DMS53 (cell line): ENCODE data around the gene MED12.
"Not testable (repeated sequence)": the region's sequence is repeated elsewhere in the genome, so short reads cannot be mapped to it uniquely, and the experiment has no call there.

Source experiments
- DNase-seq: peaks from one replicate; lab custom pipeline; 2025; lab: John Stamatoyannopoulos, UW

Gene MED12

GRCh38 chrX:71162981-71163380, 44.6 kb downstream of the MED12 start:
- DNase-seq, result peak; percentile 17

- DNase-seq, result no peak
Measured at GRCh38 chrX:71164071-71164470, 45.7 kb downstream of the MED12 start.

GRCh38 chrX:71166461-71166860, 48.1 kb downstream of the MED12 start:
- DNase-seq, result no peak

- no peak for DNase-seq
Measured at GRCh38 chrX:71167031-71167781, 48.8 kb downstream of the MED12 start.

DNA sequence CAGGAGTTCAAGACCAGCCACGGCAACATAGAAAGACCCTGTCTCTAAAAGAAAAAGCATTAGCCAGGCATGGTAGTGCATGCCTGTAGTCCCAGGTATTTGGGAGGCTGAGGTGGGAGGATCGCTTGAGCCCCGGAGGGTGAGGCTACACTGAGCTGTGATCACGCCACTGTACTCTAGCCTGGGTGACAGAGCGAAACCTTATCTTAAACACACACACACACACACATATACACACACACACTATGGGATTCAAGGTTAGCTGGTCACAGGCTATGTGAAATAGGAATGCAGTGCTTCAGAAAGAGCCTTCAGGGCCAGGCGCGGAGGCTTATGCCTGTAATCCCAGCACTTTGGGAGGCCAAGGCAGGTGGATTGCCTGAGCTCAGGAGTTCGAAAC, 49.7 kb downstream of the MED12 start:
- no peak for DNase-seq

DNA sequence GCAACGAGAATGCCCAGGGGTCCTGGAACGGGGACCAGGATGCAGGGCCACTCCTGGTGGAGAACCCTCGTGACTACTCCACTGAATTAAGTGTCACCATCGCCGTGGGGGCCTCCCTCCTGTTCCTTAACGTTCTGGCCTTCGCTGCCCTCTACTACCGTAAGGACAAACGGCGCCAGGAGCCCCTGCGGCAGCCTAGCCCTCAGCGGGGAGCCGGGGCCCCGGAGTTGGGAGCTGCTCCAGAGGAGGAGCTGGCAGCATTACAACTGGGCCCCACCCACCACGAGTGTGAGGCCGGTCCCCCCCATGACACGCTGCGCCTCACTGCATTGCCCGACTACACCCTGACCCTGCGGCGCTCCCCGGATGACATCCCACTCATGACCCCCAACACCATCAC, 51.2 kb downstream of the MED12 start:
- DNase-seq, result no peak

GRCh38 chrX:71170660-71171059, 52.3 kb downstream of the MED12 start:
- DNase-seq, result no peak

DNA sequence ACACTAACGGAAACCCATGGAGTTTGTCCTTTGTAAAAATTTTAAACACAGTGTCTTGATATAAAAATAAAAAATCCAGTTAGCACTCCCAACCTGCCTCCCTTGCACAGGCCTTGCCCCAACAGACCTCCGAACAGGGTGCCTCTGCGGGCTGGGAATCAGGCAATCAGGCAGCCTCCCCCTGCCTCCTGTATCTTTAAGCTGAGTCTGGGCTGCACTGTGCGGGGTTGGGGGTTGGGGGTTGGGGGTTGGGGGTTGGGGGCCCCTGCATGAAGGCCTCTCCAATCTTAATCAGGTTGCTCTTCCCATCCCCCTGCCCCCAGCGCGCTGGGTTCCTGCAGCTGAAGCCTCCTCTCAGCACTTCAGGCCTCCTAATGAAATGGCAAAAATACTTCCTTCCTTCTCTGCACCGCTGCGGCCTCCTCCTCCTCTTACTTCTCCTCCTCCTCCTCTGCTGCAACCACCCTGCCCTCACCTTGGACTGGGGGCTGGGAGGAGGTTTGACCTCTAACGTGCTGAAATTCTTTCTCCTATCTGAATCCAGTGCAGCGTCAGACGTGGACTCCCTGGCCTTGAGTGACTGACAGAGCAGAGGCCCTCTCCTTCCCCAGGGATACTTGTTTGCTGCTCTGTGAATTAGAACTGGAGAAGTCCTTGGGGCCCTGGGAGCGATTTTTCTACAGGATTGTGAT, 52.9 kb downstream of the MED12 start:
- DNase-seq, result no peak

- no peak for DNase-seq
Measured at GRCh38 chrX:71173440-71173839, 55.0 kb downstream of the MED12 start.

GRCh38 chrX:71174795-71175194, 56.4 kb downstream of the MED12 start:
- no peak for DNase-seq

DNA sequence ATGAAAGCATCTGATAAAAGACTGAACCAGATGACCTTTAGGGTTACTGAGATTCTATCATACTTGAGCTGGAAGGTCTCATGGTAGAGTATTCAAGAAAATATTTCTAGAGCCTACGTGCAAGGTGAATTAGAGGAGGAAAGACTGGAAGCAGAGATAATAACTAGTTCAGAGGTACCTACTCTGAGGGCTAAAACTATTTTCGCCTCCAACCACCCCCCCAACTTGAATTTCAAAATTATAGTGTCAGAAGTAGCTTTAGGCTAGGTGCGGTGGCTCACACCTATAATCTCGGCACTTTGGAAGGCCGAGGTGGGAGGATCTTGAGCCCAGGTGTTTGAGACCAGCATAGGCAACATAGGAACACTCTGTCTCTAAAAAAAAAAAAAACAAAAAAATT, 57.1 kb downstream of the MED12 start:
- no peak for DNase-seq

DNA sequence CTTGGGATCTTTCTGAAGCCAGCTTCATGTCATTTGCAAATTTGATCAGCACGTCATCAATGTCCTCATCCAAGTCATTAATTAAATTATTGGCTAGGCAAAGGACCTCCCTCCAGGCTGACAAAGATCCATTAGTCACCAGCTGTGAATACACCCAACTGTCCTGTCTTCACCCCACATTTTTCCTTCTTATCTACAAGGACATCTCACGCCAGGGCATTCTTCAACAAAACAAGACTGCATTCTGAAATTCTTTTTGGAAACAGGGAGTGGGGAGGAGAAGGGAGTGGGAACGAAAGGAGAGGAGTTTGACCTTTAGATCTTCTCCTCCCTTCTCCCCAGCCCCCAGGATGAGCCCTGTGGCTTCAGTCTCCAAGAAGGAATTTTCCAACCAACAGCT, 58.9 kb downstream of the MED12 start:
- no peak for DNase-seq

DNA sequence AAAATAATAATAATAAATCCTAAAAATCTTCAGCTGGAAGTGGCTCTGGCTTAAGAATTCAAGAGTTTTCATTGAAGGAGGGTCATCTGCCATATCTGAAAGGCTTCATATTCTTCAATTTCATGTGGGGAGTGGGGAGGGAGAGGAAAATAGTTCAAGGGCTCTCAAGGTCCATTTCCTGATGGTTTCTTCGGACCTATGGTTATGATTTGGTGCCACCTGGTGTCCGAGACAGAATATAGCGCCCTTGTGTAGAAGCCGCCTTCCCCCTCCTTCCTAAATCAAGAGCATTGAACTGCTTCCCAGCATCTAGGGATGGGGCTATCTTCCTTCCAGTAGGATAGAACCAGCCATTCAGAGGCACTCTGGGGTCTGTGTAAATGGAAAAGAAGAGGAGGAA, 60.5 kb downstream of the MED12 start:
- peak; percentile 83 for DNase-seq

- DNase-seq, result not testable (repeated sequence)
Measured at GRCh38 chrX:71180579-71181265, 62.3 kb downstream of the MED12 start.

DNA sequence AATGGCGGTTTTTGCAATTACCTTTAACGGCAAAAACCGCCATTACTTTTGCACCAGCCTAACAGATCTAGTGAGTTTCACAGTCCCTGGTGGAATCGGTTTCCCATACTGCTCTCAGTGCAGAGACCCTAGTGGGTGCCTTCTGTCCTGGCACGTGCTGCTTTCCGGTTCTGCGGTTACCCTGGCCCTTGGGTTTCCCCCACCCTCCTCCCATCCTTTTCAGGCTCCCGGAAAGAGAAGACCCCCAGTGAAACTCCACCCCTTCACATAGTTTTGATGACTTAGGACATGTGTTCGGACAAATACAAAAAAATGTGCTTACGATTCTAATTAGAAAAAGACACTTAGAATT, 63.1 kb downstream of the MED12 start:
- DNase-seq, result peak; percentile 64

GRCh38 chrX:71181910-71182799, 63.8 kb downstream of the MED12 start:
- peak; percentile 98 for DNase-seq

- peak; percentile 20 for DNase-seq
Measured at GRCh38 chrX:71182871-71183270, 64.5 kb downstream of the MED12 start.

- DNase-seq, result no peak
Measured at GRCh38 chrX:71183341-71183740, 64.9 kb downstream of the MED12 start.

DNA sequence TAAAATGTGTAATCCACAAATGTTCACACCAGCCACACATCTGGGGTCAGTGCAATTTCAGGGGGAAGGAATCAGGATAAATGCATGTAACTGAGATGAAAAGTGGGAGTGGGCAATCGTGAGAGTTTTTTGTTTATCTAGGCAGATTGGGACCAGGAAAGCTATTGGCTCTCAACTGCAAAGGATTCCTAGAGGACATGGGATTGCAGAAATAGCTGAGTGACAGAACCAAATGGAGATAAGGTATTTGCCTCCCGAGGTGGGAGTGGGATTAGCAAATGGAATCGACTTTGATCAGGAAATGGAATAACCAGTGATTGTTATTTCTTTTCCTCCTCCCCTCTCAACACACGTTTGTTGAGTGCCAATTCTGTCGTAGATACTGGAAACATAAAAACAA, 65.7 kb downstream of the MED12 start:
- DNase-seq, result no peak

DNA sequence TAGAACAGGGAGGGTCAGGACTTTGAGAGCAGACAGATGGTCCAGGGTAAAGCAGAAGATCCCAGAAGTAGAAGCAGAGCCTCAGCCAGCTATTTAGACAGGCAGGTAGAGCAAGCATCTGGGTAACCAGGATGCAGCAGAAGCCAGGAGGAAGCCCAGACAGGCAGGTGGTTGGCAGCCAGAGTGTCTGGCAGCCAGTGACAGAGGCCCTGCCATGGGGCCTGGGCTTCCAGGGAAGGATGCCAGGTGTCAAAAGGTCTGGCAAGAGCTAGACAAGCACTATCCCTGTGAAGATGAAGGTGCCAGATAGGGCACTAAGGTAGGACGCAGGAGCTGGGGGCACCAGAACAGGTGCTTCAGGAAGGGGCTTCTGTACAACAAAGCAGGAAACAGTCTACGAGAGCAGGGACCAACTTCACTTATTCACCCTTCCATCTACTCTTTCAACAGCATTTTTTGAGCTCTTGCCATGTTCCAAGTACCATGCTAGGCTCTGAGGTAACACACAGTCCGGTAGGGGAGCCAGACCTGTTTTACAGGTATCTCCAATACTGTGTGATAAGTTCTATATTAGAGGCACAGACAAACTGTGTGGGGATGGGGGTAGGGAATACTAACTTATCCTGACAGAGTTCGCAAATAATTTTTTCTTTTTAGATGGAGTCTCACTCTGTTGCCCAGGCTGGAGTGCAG, 66.6 kb downstream of the MED12 start:
- DNase-seq, result peak; percentile 85

GRCh38 chrX:71191248-71191647, 72.9 kb downstream of the MED12 start:
- DNase-seq, result no peak
